DOHH2 (cell line): ENCODE data around the gene EFCAB3.
A peak's percentile ranks its signal among the peaks of the same experiment; 100 is the strongest.
"Not testable (repeated sequence)": the region's sequence is repeated elsewhere in the genome, so short reads cannot be mapped to it uniquely, and the experiment has no call there.

Source experiments
- H3F3A ChIP-seq: fragments of 200-600 bp; sonication (generic), shearing (Covaris generic); 2 replicates; pipeline ENCODE4 v1.6.0; 2016; ENCODE audit warnings: antibody characterized with exemption, mild to moderate bottlenecking; ENCODE audit not compliant: control insufficient read depth, insufficient read depth
- H3K27ac ChIP-seq: fragments of 200-600 bp; sonication (generic); 2 replicates; pipeline ENCODE4 v1.5.1; 2014; ENCODE audit warnings: low read depth, mild to moderate bottlenecking, low read length, moderate library complexity
- H3K27me3 ChIP-seq: fragments of 200-600 bp; sonication (generic); 2 replicates; pipeline ENCODE4 v1.6.1; 2014; ENCODE audit warnings: mild to moderate bottlenecking, low read length, mixed read lengths; ENCODE audit not compliant: control insufficient read depth
- H3K36me3 ChIP-seq: fragments of 200-600 bp; sonication (generic); 2 replicates; pipeline ENCODE4 v1.6.1; 2014; ENCODE audit warnings: mild to moderate bottlenecking, low read length, moderate library complexity, mixed read lengths; ENCODE audit not compliant: control insufficient read depth
- H3K4me1 ChIP-seq: fragments of 200-600 bp; sonication (generic); 2 replicates; pipeline ENCODE4 v1.6.1; 2014; ENCODE audit warnings: mild to moderate bottlenecking, low read length, mixed read lengths; ENCODE audit not compliant: control insufficient read depth
- H3K4me2 ChIP-seq: fragments of 200-600 bp; sonication (generic); 2 replicates; pipeline ENCODE4 v1.6.0; 2014; ENCODE audit warnings: mild to moderate bottlenecking, low read length, moderate library complexity
- H3K4me3 ChIP-seq: fragments of 200-600 bp; sonication (generic); 2 replicates; pipeline ENCODE4 v1.5.1; 2014; ENCODE audit warnings: mild to moderate bottlenecking, low read length, mixed read lengths
- H3K79me2 ChIP-seq: fragments of 200-600 bp; sonication (generic); 2 replicates; pipeline ENCODE4 v1.6.1; 2014; ENCODE audit warnings: mild to moderate bottlenecking, low read length, mixed read lengths; ENCODE audit not compliant: control insufficient read depth
- H3K9me2 ChIP-seq: fragments of 200-600 bp; sonication (generic); replicated peaks from 2 replicates; pipeline ENCODE4 v1.6.1; 2014; ENCODE audit warnings: mild to moderate bottlenecking, low read length, mixed read lengths; ENCODE audit not compliant: control insufficient read depth
- H3K9me3 ChIP-seq: fragments of 200-600 bp; sonication (generic); 2 replicates; pipeline ENCODE4 v1.6.1; 2014; ENCODE audit warnings: antibody characterized with exemption, low read length, mixed read lengths; ENCODE audit not compliant: control insufficient read depth, insufficient read depth
- H4K20me1 ChIP-seq: fragments of 200-600 bp; sonication (generic); 2 replicates; pipeline ENCODE4 v1.6.0; 2014; ENCODE audit warnings: low read depth, mild to moderate bottlenecking, antibody characterized with exemption, low read length, moderate library complexity; ENCODE audit not compliant: control insufficient read depth, insufficient read depth
- CTCF ChIP-seq: fragments of 200-600 bp; sonication (generic); IDR thresholded peaks from one replicate; pipeline ENCODE4 v1.5.1; 2014; ENCODE audit warnings: antibody characterized with exemption, mild to moderate bottlenecking, low read depth, low read length; ENCODE audit not compliant: poor library complexity, severe bottlenecking
- EZH2phosphoT487 ChIP-seq: fragments of 200-600 bp; sonication (generic); IDR thresholded peaks from 2 replicates; pipeline ENCODE4 v1.6.1; 2017; ENCODE audit warnings: borderline replicate concordance, mild to moderate bottlenecking, antibody characterized with exemption, low read length, moderate library complexity, mixed read lengths

Gene EFCAB3

GRCh38 chr17:62452195-62452594 lies 71.8 kb downstream of the EFCAB3 start:
- Histone ChIP-seq H3K36me3 (peaks cover 16% of the 10 kb centered on the region), H3F3A (peaks cover 32% of the 10 kb centered on the region), H3K27ac (peak overlapping the region; percentile 100), H3K4me2 (peak overlapping the region; percentile 90), H3K4me3 (peak overlapping the region; percentile 68; the same call in 1 of the 2 replicates), H3K4me1 (peaks cover 57% of the 10 kb centered on the region)
- not testable (repeated sequence) for H3K27me3 ChIP-seq, H3K79me2 ChIP-seq, H3K9me3 ChIP-seq, H4K20me1 ChIP-seq, H3K9me2 ChIP-seq

- not testable (repeated sequence) for H3K9me3 ChIP-seq, H3K9me2 ChIP-seq, H3K79me2 ChIP-seq, H3K36me3 ChIP-seq, H4K20me1 ChIP-seq, H3K27me3 ChIP-seq
- H3K4me1 ChIP-seq, result peaks cover 65% of the 10 kb centered on the region
- peak overlapping the region; percentile 68 for H3K4me3 ChIP-seq
- H3F3A ChIP-seq, result peaks cover 32% of the 10 kb centered on the region
- peak overlapping the region; percentile 100 for H3K27ac ChIP-seq
- peak overlapping the region; percentile 90 for H3K4me2 ChIP-seq
Observed at GRCh38 chr17:62453041-62453440, 72.7 kb downstream of the EFCAB3 start.

GRCh38 chr17:62453656-62454055 lies 73.3 kb downstream of the EFCAB3 start:
- peak overlapping the region; percentile 90 for H3K4me2 ChIP-seq
- peak overlapping the region; percentile 68 for H3K4me3 ChIP-seq
- peaks cover 32% of the 10 kb centered on the region for H3F3A ChIP-seq
- not testable (repeated sequence) for H4K20me1 ChIP-seq, H3K9me3 ChIP-seq, H3K36me3 ChIP-seq, H3K79me2 ChIP-seq, H3K27me3 ChIP-seq, H3K9me2 ChIP-seq
- peaks cover 72% of the 10 kb centered on the region for H3K4me1 ChIP-seq
- H3K27ac ChIP-seq, result peak overlapping the region; percentile 100

- peaks cover 32% of the 10 kb centered on the region for H3F3A ChIP-seq
- not testable (repeated sequence) for H3K9me2 ChIP-seq, H3K9me3 ChIP-seq, H4K20me1 ChIP-seq, H3K36me3 ChIP-seq, H3K27me3 ChIP-seq, H3K79me2 ChIP-seq
- peaks cover 76% of the 10 kb centered on the region for H3K4me1 ChIP-seq
- H3K4me2 ChIP-seq, result peak overlapping the region; percentile 90
- peak overlapping the region; percentile 68 for H3K4me3 ChIP-seq
- peak overlapping the region; percentile 100 for H3K27ac ChIP-seq
Observed at GRCh38 chr17:62454111-62454510, 73.8 kb downstream of the EFCAB3 start.

- TF ChIP-seq EZH2phosphoT487 (no peak), CTCF (no peak)
- H3K4me1 ChIP-seq, result peaks cover 90% of the 10 kb centered on the region
- H3K9me3 ChIP-seq, result no peaks in the 10 kb centered on the region
- H3F3A ChIP-seq, result peaks cover 32% of the 10 kb centered on the region
- H3K27me3 ChIP-seq, result no peaks in the 10 kb centered on the region
- no peaks in the 10 kb centered on the region for H4K20me1 ChIP-seq
- H3K4me2 ChIP-seq, result peak overlapping the region; percentile 90
- no peak overlapping the region for H3K4me3 ChIP-seq
- H3K36me3 ChIP-seq, result peaks cover 3% of the 10 kb centered on the region; the same call in 1 of the 2 replicates
- H3K79me2 ChIP-seq, result no peaks in the 10 kb centered on the region
- peak overlapping the region; percentile 100 for H3K27ac ChIP-seq
- no peaks in the 10 kb centered on the region for H3K9me2 ChIP-seq
Observed at GRCh38 chr17:62456016-62456415, 75.7 kb downstream of the EFCAB3 start.

GRCh38 chr17:62458483-62458882 lies 78.1 kb downstream of the EFCAB3 start:
- H3K27me3 ChIP-seq, H3K9me2 ChIP-seq, H3K79me2 ChIP-seq, H3K36me3 ChIP-seq, H3K9me3 ChIP-seq, H4K20me1 ChIP-seq: not testable (repeated sequence)
- peaks cover 22% of the 10 kb centered on the region for H3F3A ChIP-seq
- H3K27ac ChIP-seq, result peak overlapping the region; percentile 68
- H3K4me1 ChIP-seq, result peaks cover 76% of the 10 kb centered on the region
- H3K4me3 ChIP-seq, result peak overlapping the region; percentile 53
- H3K4me2 ChIP-seq, result peak overlapping the region; percentile 91

GRCh38 chr17:62464422-62464821 lies 84.1 kb downstream of the EFCAB3 start:
- H3K4me2 ChIP-seq, result peak overlapping the region; percentile 45
- peak overlapping the region; percentile 34; the same call in 1 of the 2 replicates for H3K4me3 ChIP-seq
- H3F3A ChIP-seq, H3K9me3 ChIP-seq, H3K79me2 ChIP-seq, H3K9me2 ChIP-seq, H3K36me3 ChIP-seq, H4K20me1 ChIP-seq, H3K27me3 ChIP-seq, H3K27ac ChIP-seq: not testable (repeated sequence)
- H3K4me1 ChIP-seq, result peaks cover 32% of the 10 kb centered on the region
